HepG2 (cell line): ENCODE measurements around the gene APOC1. TPM values are rescaled to one million over a fixed set of nuclear protein-coding genes. Genes with fewer than 3 reads are reported as not detected.

ENCODE experiments used
- AGO1 ChIP-seq: fragments of 200-400 bp; formaldehyde crosslinking; IDR thresholded peaks from 2 replicates; pipeline ENCODE4 v1.6.1; 2017; ENCODE audit warnings: mild to moderate bottlenecking, low read depth, low read length, moderate library complexity; ENCODE audit not compliant: poor library complexity, severe bottlenecking
- EED ChIP-seq: sonication (generic); formaldehyde crosslinking; IDR thresholded peaks from 2 replicates; pipeline ENCODE4 v1.5.0; 2020; ENCODE audit warnings: mild to moderate bottlenecking, missing genetic modification reagents
- FOXP4 ChIP-seq: sonication (generic); formaldehyde crosslinking; IDR thresholded peaks from 2 replicates; pipeline ENCODE4 v1.4.0; 2020; ENCODE audit warnings: missing genetic modification reagents
- HNRNPH1 ChIP-seq: fragments of 200-400 bp; formaldehyde crosslinking; optimal IDR thresholded peaks from 2 replicates; pipeline ENCODE3; 2017; ENCODE audit warnings: mild to moderate bottlenecking, low read depth, low read length
- NKX3-1 ChIP-seq: sonication (generic); formaldehyde crosslinking; IDR thresholded peaks from 2 replicates; pipeline ENCODE4 v1.5.0; 2020; ENCODE audit warnings: missing genetic modification reagents
- NR2F1 ChIP-seq, 2 experiments: fragments of 450-650 bp in 1 of 2; formaldehyde crosslinking in 1 of 2; IDR thresholded peaks; 2 replicates each; pipeline versions ENCODE4 v1.5.0 to v1.6.1; 2016 to 2020; ENCODE audit warnings: mild to moderate bottlenecking in 1 of 2, missing compliant biosample characterization in 1 of 2, missing genetic modification reagents in 1 of 2, moderate library complexity in 1 of 2
- NR2F6 ChIP-seq, 2 experiments: IDR thresholded peaks; 2 replicates each; pipeline ENCODE4 v1.6.1; 2016; ENCODE audit warnings: antibody characterized with exemption in 1 of 2, mild to moderate bottlenecking in 1 of 2
- POLR2G ChIP-seq: fragments of 200-400 bp; formaldehyde crosslinking; IDR thresholded peaks from 2 replicates; pipeline ENCODE4 v1.6.1; 2018; ENCODE audit warnings: mild to moderate bottlenecking, low read depth, low read length, moderate library complexity
- RERE ChIP-seq: IDR thresholded peaks from 2 replicates; pipeline ENCODE4 v1.6.1; 2016; ENCODE audit warnings: low read depth, missing genetic modification reagents, missing compliant biosample characterization
- SOX13 ChIP-seq, 3 experiments: fragments of 450-650 bp in 1 of 3; sonication (generic) in 1 of 3; formaldehyde crosslinking in 1 of 3; IDR thresholded peaks in 2 of 3; conservative IDR thresholded peaks in 1 of 3; 2 replicates each; pipeline versions ENCODE4 v1.5.0 to v1.6.1; 2016 to 2020; ENCODE audit warnings: antibody characterized with exemption in 1 of 3, mild to moderate bottlenecking in 1 of 3, missing compliant biosample characterization in 1 of 3, missing genetic modification reagents in 1 of 3, moderate library complexity in 1 of 3
- STAT5B ChIP-seq: sonication (generic); formaldehyde crosslinking; IDR thresholded peaks from 2 replicates; pipeline ENCODE4 v1.4.0; 2020; ENCODE audit warnings: missing genetic modification reagents
- SUZ12 ChIP-seq: fragments of 150-350 bp; IDR thresholded peaks from 2 replicates; pipeline ENCODE4 v1.6.1; 2014; ENCODE audit warnings: low read depth, low read length
- TCF7L2 ChIP-seq: IDR thresholded peaks from 2 replicates; pipeline ENCODE4 v1.6.1; 2011; ENCODE audit warnings: mild to moderate bottlenecking, low read depth, low read length, moderate library complexity
- ZNF232 ChIP-seq: sonication (generic); formaldehyde crosslinking; IDR thresholded peaks from 2 replicates; pipeline ENCODE4 v1.4.0; 2020; ENCODE audit warnings: missing genetic modification reagents, borderline replicate concordance
- ZZZ3 ChIP-seq: sonication (generic); formaldehyde crosslinking; IDR thresholded peaks from 2 replicates; pipeline ENCODE4 v1.4.0; 2020; ENCODE audit warnings: missing genetic modification reagents, mild to moderate bottlenecking, borderline replicate concordance
- polyA plus RNA-seq, 8 experiments: library from polyadenylated mRNA; depleted of rRNA in 3 of 8; stranded (reverse) in 7 of 8; unstranded in 1 of 8; fragments of >200 nt; fragmentation: Illumina TruSeq in 4 of 8; extraction: Trizol in 4 of 8; gene quantifications; 2 replicates each; pipeline versions ENCODE4 v1.2.1 to v1.2.3, GENCODE V29; 2011 to 2016; ENCODE audit warnings: low read depth in 4 of 8, missing spikeins in 1 of 8, mixed read lengths in 1 of 8; ENCODE audit not compliant: insufficient read depth in 1 of 8
- total RNA-seq, 5 experiments: library from RNA; depleted of rRNA; stranded (reverse); fragments of >200 nt; fragmentation: Illumina TruSeq; extraction: Trizol; gene quantifications; 2 replicates each; pipeline ENCODE4 v1.2.3, GENCODE V29; 2016; ENCODE audit warnings: low read depth in 1 of 5
- TF ChIP-seq, protein P1 (sequence below): sonication (generic); formaldehyde crosslinking; IDR thresholded peaks from 2 replicates; pipeline ENCODE4 v1.5.0; 2020; ENCODE audit warnings: mild to moderate bottlenecking, missing genetic modification reagents, moderate library complexity
- TF ChIP-seq, protein P2 (sequence below): sonication (generic); formaldehyde crosslinking; IDR thresholded peaks from 2 replicates; pipeline ENCODE4 v1.8.0; 2022; ENCODE audit warnings: missing genetic modification reagents, mild to moderate bottlenecking, inconsistent platforms, borderline replicate concordance

The APOC1 gene
- total and polyA plus RNA-seq, 2 of the 13 experiments (the other 11 are each of a cell fraction or from before 2014, with no cell fraction given) = 600 to 1,235 TPM

- TF ChIP-seq RERE (CRISPR knock-in tag) (0 out of 2 replicates have a peak, but pooled peaks have one; percentile 6), NKX3-1 (CRISPR knock-in tag) (0 out of 2 replicates have a peak, but pooled peaks have one; percentile 15), HNRNPH1 (no peak), NR2F6 (IDR thresholded peaks at IDR 0.05) (no peak; the same call in 1 of the 2 replicates), NR2F6 (CRISPR knock-in tag; IDR thresholded peaks at IDR 0.05) (peak; percentile 42; the same call in 1 of the 2 replicates), ZNF232 (CRISPR knock-in tag) (no peak), NR2F1 (CRISPR knock-in tag; IDR thresholded peaks at IDR 0.05) (peak in 1 of 2 experiments; percentile 20; a peak in 1 of 4 replicates), SOX13 (IDR thresholded peaks at IDR 0.05) (no peak), SOX13 (CRISPR knock-in tag; conservative IDR thresholded peaks at IDR 0.05 in 1 of 2, IDR thresholded peaks at IDR 0.05 in 1 of 2) (peak in 1 of 2 experiments; percentile 16; a peak in 1 of 4 replicates), TCF7L2 (no peak), EED (CRISPR knock-in tag) (no peak), SUZ12 (no peak), POLR2G (peak; percentile 95), FOXP4 (CRISPR knock-in tag) (0 out of 2 replicates have a peak, but pooled peaks have one; percentile 4), ZZZ3 (CRISPR knock-in tag) (0 out of 2 replicates have a peak, but pooled peaks have one; percentile 40), AGO1 (peak; percentile 92), STAT5B (no peak)
- TF ChIP-seq, protein P1, sequence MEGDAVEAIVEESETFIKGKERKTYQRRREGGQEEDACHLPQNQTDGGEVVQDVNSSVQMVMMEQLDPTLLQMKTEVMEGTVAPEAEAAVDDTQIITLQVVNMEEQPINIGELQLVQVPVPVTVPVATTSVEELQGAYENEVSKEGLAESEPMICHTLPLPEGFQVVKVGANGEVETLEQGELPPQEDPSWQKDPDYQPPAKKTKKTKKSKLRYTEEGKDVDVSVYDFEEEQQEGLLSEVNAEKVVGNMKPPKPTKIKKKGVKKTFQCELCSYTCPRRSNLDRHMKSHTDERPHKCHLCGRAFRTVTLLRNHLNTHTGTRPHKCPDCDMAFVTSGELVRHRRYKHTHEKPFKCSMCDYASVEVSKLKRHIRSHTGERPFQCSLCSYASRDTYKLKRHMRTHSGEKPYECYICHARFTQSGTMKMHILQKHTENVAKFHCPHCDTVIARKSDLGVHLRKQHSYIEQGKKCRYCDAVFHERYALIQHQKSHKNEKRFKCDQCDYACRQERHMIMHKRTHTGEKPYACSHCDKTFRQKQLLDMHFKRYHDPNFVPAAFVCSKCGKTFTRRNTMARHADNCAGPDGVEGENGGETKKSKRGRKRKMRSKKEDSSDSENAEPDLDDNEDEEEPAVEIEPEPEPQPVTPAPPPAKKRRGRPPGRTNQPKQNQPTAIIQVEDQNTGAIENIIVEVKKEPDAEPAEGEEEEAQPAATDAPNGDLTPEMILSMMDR (CRISPR knock-in tag) = peak; percentile 7; the same call in 1 of the 2 replicates
- TF ChIP-seq, protein P2, sequence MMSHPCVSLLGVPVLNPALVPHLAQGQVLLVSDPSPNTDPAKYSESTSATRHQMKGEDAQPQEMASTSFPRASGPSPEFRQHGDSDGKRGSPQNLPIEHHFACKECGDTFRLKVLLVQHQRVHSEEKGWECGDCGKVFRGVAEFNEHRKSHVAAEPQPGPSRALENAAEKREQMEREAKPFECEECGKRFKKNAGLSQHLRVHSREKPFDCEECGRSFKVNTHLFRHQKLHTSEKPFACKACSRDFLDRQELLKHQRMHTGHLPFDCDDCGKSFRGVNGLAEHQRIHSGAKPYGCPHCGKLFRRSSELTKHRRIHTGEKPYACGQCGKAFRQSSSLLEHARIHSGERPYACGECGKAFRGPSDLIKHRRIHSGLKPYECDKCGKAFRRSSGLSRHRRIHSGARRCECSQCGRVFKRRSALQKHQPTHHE (CRISPR knock-in tag) = no peak
Measured at GRCh38 chr19:44905437-44906160, 8.8 kb upstream of the APOC1 start, which contains the start of gene APOE (continued).
